HepG2 (cell line): Measurements from ENCODE around the gene NR2C1. TPM values are rescaled to one million over a fixed set of nuclear protein-coding genes. Genes with fewer than 3 reads are reported as not detected.

Experiments
- HMGXB4 ChIP-seq, 2 experiments: sonication (generic) in 1 of 2; formaldehyde crosslinking in 1 of 2; IDR thresholded peaks; 2 replicates each; pipeline versions ENCODE4 v1.4.0 to v1.6.1; 2018 to 2020; ENCODE audit warnings: missing genetic modification reagents in 2 of 2, borderline replicate concordance in 1 of 2, low read depth in 1 of 2, mild to moderate bottlenecking in 1 of 2, missing biosample characterization in 1 of 2
- HOXA3 ChIP-seq: sonication (generic); formaldehyde crosslinking; IDR thresholded peaks from 2 replicates; pipeline ENCODE4 v1.5.0; 2020; ENCODE audit warnings: missing genetic modification reagents
- HOXA7 ChIP-seq: sonication (generic); formaldehyde crosslinking; IDR thresholded peaks from 2 replicates; pipeline ENCODE4 v1.8.1; 2022; ENCODE audit warnings: mild to moderate bottlenecking, missing genetic modification reagents, moderate library complexity
- KMT2B ChIP-seq: IDR thresholded peaks from 2 replicates; pipeline ENCODE4 v1.6.1; 2016; ENCODE audit warnings: missing genetic modification reagents, missing compliant biosample characterization
- MED13 ChIP-seq: sonication (generic); formaldehyde crosslinking; IDR thresholded peaks from 2 replicates; pipeline ENCODE4 v1.5.0; 2020; ENCODE audit warnings: missing genetic modification reagents
- NRL ChIP-seq: sonication (generic); formaldehyde crosslinking; IDR thresholded peaks from 2 replicates; pipeline ENCODE4 v1.5.0; 2020; ENCODE audit warnings: missing genetic modification reagents, mild to moderate bottlenecking, moderate library complexity, borderline replicate concordance
- PRMT3 ChIP-seq: sonication (generic); formaldehyde crosslinking; IDR thresholded peaks from 2 replicates; pipeline ENCODE4 v1.8.1; 2022; ENCODE audit warnings: low read depth, mild to moderate bottlenecking, moderate library complexity, missing genetic modification reagents, borderline replicate concordance
- SMARCE1 ChIP-seq: fragments of 450-650 bp; IDR thresholded peaks from 2 replicates; pipeline ENCODE4 v1.6.1; 2017; ENCODE audit warnings: borderline replicate concordance
- THAP9 ChIP-seq: sonication (generic); formaldehyde crosslinking; IDR thresholded peaks from 2 replicates; pipeline ENCODE4; 2020; ENCODE audit warnings: missing genetic modification reagents, mild to moderate bottlenecking, borderline replicate concordance
- ZFP90 ChIP-seq: sonication (generic); formaldehyde crosslinking; IDR thresholded peaks from 2 replicates; pipeline ENCODE4 v1.8.0; 2022; ENCODE audit warnings: missing genetic modification reagents, mild to moderate bottlenecking, inconsistent platforms, borderline replicate concordance
- ZFP91 ChIP-seq: sonication (generic); formaldehyde crosslinking; IDR thresholded peaks from 2 replicates; pipeline ENCODE4 v1.9.0; 2022; ENCODE audit warnings: missing genetic modification reagents, mild to moderate bottlenecking, borderline replicate concordance
- ZGPAT ChIP-seq: IDR thresholded peaks from 2 replicates; pipeline ENCODE4 v1.6.1; 2016; ENCODE audit warnings: mild to moderate bottlenecking
- ZNF33A ChIP-seq: sonication (generic); formaldehyde crosslinking; IDR thresholded peaks from 2 replicates; pipeline ENCODE4 v1.5.1; 2020; ENCODE audit warnings: missing genetic modification reagents, mild to moderate bottlenecking, moderate library complexity, borderline replicate concordance
- ZNF446 ChIP-seq: sonication (generic); formaldehyde crosslinking; IDR thresholded peaks from 2 replicates; pipeline ENCODE4 v1.5.0; 2020; ENCODE audit warnings: mild to moderate bottlenecking, missing genetic modification reagents
- ZNF557 ChIP-seq: sonication (generic); formaldehyde crosslinking; IDR thresholded peaks from 2 replicates; pipeline ENCODE4 v1.4.0; 2020; ENCODE audit warnings: missing genetic modification reagents
- polyA plus RNA-seq, 8 experiments: library from polyadenylated mRNA; depleted of rRNA in 3 of 8; stranded (reverse) in 7 of 8; unstranded in 1 of 8; fragments of >200 nt; fragmentation: Illumina TruSeq in 4 of 8; extraction: Trizol in 4 of 8; gene quantifications; 2 replicates each; pipeline versions ENCODE4 v1.2.1 to v1.2.3, GENCODE V29; 2011 to 2016; ENCODE audit warnings: low read depth in 4 of 8, missing spikeins in 1 of 8, mixed read lengths in 1 of 8; ENCODE audit not compliant: insufficient read depth in 1 of 8
- total RNA-seq, 5 experiments: library from RNA; depleted of rRNA; stranded (reverse); fragments of >200 nt; fragmentation: Illumina TruSeq; extraction: Trizol; gene quantifications; 2 replicates each; pipeline ENCODE4 v1.2.3, GENCODE V29; 2016; ENCODE audit warnings: low read depth in 1 of 5

Gene NR2C1
- total and polyA plus RNA-seq, 2 of the 13 experiments (the other 11 are each of a cell fraction or from before 2014, with no cell fraction given) = 38.0 to 70.8 TPM

GRCh38 chr12:95073698-95074520, 491 bp upstream of the NR2C1 start (continued):
- TF ChIP-seq ZNF446 (CRISPR knock-in tag) (no peak; the same call in 1 of the 2 replicates), MED13 (CRISPR knock-in tag) (no peak), ZFP90 (CRISPR knock-in tag) (no peak), HOXA7 (no peak), THAP9 (no peak; the same call in 1 of the 2 replicates), ZNF33A (CRISPR knock-in tag) (no peak), ZFP91 (CRISPR knock-in tag) (no peak; the same call in 1 of the 2 replicates), HMGXB4 (CRISPR knock-in tag; IDR thresholded peaks at IDR 0.05; ENCODE audit: borderline replicate concordance in 1 of 2, low read depth in 1 of 2) (peak in 1 of 2 experiments; percentile 22; a peak in 1 of 4 replicates), PRMT3 (CRISPR knock-in tag) (no peak), NRL (CRISPR knock-in tag) (no peak), SMARCE1 (no peak), ZGPAT (CRISPR knock-in tag) (peak; percentile 1; the same call in 1 of the 2 replicates), HOXA3 (no peak), KMT2B (CRISPR knock-in tag) (peak; percentile 13), ZNF557 (CRISPR knock-in tag) (no peak)
